ENCODE data around the gene TSPEAR.

DNA sequence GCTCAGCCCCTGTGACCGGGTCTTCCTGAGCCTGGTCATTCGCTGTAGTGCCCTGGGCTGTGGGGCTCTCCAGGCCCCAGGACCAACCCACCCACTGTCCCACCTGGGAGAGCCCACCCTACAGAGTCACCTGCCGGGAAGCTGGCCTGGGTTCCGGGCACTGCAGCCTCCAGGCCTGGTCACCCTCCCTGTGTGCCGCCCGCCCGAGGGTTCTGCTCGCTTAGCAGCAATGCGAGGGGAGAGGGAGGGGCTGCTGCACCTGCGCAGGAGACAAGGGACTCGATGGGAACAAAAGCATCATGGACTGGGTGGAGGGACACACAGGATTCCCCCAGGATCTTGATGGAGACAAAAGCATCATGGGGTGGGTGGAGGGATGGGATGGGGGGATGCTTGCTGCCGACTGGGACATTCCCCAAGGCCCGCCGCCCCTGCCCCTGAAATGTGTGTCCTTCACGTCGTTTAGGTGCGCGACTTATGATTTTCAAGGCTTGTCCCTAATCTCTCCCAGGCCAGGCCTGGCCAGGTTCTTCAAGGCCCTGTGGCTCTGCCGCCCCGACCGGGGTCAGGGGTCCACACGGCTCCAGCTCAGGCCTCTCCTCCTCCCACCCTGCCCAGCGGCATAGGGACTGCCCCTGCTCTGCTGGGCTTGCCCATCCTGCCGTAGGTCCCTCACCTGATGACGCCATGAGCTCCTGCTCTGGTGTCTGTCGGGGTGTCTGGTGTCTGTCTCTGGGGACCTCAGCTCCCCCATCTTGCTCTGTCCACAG lies 97.8 kb downstream of the TSPEAR start:
- TF ChIP-seq, protein P1, sequence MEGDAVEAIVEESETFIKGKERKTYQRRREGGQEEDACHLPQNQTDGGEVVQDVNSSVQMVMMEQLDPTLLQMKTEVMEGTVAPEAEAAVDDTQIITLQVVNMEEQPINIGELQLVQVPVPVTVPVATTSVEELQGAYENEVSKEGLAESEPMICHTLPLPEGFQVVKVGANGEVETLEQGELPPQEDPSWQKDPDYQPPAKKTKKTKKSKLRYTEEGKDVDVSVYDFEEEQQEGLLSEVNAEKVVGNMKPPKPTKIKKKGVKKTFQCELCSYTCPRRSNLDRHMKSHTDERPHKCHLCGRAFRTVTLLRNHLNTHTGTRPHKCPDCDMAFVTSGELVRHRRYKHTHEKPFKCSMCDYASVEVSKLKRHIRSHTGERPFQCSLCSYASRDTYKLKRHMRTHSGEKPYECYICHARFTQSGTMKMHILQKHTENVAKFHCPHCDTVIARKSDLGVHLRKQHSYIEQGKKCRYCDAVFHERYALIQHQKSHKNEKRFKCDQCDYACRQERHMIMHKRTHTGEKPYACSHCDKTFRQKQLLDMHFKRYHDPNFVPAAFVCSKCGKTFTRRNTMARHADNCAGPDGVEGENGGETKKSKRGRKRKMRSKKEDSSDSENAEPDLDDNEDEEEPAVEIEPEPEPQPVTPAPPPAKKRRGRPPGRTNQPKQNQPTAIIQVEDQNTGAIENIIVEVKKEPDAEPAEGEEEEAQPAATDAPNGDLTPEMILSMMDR (IDR thresholded peaks at IDR 0.05 in 4 of 5, conservative IDR thresholded peaks at IDR 0.05 in 1 of 5): no peak
- TF ChIP-seq POLR2A (IDR thresholded peaks at IDR 0.05): no peak

All from gastrocnemius medialis (tissue), 4 donors.